Activated effector memory CD4-positive, alpha-beta T cell treated with anti-CD3 and anti-CD28 coated beads, Interleukin-2, amount 50 U/mL, for 16 hours (primary cell): ENCODE data around the gene ARHGAP24.

Experiments
- DNase-seq: peaks from one replicate; pipeline ENCODE4 v3.0.0-alpha.2; 2020

ARHGAP24 gene

GRCh38 chr4:85591406-85592098 lies 116.6 kb downstream of the ARHGAP24 start:
- DNase-seq = no peak

- DNase-seq = no peak
Measured at GRCh38 chr4:85595098-85595775, 120.3 kb downstream of the ARHGAP24 start.

- no peak for DNase-seq
Measured at GRCh38 chr4:85595796-85596559, 121.0 kb downstream of the ARHGAP24 start.

- DNase-seq = no peak
Measured at GRCh38 chr4:85598936-85599335, 124.0 kb downstream of the ARHGAP24 start.

- DNase-seq = no peak
Measured at GRCh38 chr4:85600501-85600900, 125.6 kb downstream of the ARHGAP24 start.

- no peak for DNase-seq
Measured at GRCh38 chr4:85603437-85604336, 128.7 kb downstream of the ARHGAP24 start.

- DNase-seq = no peak
Measured at GRCh38 chr4:85606505-85606904, 131.6 kb downstream of the ARHGAP24 start.

- DNase-seq = no peak
Measured at GRCh38 chr4:85607624-85608023, 132.7 kb downstream of the ARHGAP24 start.

- DNase-seq = no peak
Measured at GRCh38 chr4:85610450-85610849, 135.5 kb downstream of the ARHGAP24 start.

GRCh38 chr4:85611661-85612060 lies 136.7 kb downstream of the ARHGAP24 start:
- DNase-seq = no peak

- no peak for DNase-seq
Measured at GRCh38 chr4:85613901-85614300, 139.0 kb downstream of the ARHGAP24 start.

GRCh38 chr4:85615952-85616351 lies 141.0 kb downstream of the ARHGAP24 start:
- DNase-seq = no peak

- DNase-seq = no peak
Measured at GRCh38 chr4:85617202-85617601, 142.3 kb downstream of the ARHGAP24 start.

GRCh38 chr4:85632981-85633380 lies 158.0 kb downstream of the ARHGAP24 start:
- DNase-seq = no peak

GRCh38 chr4:85637778-85638177 lies 162.8 kb downstream of the ARHGAP24 start:
- DNase-seq = no peak

- DNase-seq = no peak
Measured at GRCh38 chr4:85639946-85640345, 165.0 kb downstream of the ARHGAP24 start.

- no peak for DNase-seq
Measured at GRCh38 chr4:85642356-85643100, 167.6 kb downstream of the ARHGAP24 start.

GRCh38 chr4:85644061-85644460 lies 169.1 kb downstream of the ARHGAP24 start:
- no peak for DNase-seq

GRCh38 chr4:85650908-85651307 lies 176.0 kb downstream of the ARHGAP24 start:
- DNase-seq = no peak

- DNase-seq = no peak
Measured at GRCh38 chr4:85656759-85657505, 182.0 kb downstream of the ARHGAP24 start.

GRCh38 chr4:85658766-85659439 lies 184.0 kb downstream of the ARHGAP24 start:
- no peak for DNase-seq
